Mononuclear cell (primary cell): Measurements from ENCODE around the gene DUOXA2. TPM values are rescaled to one million over a fixed set of nuclear protein-coding genes. Genes with fewer than 3 reads are reported as not detected.
"Not testable (repeated sequence)": the region's sequence is repeated elsewhere in the genome, so short reads cannot be mapped to it uniquely, and the experiment has no call there.

Experiments used
- H3K27me3 ChIP-seq: 2 replicates; pipeline ENCODE4 v1.6.0; 2011; ENCODE audit warnings: low read length, control low read depth; ENCODE audit not compliant: insufficient read depth
- H3K4me1 ChIP-seq: 2 replicates; pipeline ENCODE4 v1.5.1; 2011; ENCODE audit warnings: mild to moderate bottlenecking, low read length, control low read depth; ENCODE audit not compliant: insufficient read depth
- H3K4me3 ChIP-seq: 2 replicates; pipeline ENCODE4 v1.5.1; 2011; ENCODE audit warnings: mild to moderate bottlenecking, low read length, moderate library complexity
- H3K9me3 ChIP-seq: 2 replicates; pipeline ENCODE4 v1.5.1; 2011; ENCODE audit warnings: low read depth, mild to moderate bottlenecking, control low read depth, low read length
- total RNA-seq: library from RNA; depleted of rRNA; stranded (reverse); fragments of >200 nt; gene quantifications from one replicate; pipeline ENCODE4 v1.2.3, GENCODE V29; 2012

The DUOXA2 gene
- total RNA-seq, 1 donor = not detected

DNA sequence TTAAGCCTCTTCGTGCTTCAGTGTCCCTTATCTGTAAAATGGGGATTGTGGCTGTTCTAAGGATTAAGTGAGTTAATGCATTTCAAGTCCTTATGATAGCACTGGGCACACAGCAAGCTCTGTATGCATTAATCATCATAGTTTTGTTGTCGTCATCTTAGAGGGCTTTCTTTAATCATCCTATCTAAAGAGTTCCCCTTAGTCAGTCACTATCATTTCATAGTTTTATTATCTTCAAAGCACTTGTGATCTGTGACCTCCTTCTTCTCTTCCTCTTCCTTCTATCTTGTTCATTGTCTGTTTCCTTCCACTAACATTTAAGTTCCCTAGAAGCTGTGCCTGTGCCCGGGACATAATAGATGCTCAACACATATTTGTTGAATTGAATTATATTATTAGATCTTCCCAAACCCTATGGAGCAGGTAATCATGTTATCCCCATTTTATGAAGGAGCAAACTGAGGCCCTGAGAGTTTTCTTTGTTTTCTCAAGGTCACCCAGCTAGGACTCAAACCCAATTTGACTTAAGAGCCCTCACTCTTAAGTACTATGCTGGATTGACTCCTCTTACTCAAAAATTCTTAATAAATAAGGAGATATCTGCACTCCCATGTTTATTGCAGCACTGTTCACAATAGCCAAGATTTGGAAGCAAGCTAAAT lies 24.3 kb upstream of the DUOXA2 start:
- H3K27me3 ChIP-seq = peaks cover 7% of the 10 kb centered on the region
- H3K4me3 ChIP-seq = no peak overlapping the region
- H3K9me3 ChIP-seq = no peaks in the 10 kb centered on the region
- H3K4me1 ChIP-seq = no peaks in the 10 kb centered on the region

DNA sequence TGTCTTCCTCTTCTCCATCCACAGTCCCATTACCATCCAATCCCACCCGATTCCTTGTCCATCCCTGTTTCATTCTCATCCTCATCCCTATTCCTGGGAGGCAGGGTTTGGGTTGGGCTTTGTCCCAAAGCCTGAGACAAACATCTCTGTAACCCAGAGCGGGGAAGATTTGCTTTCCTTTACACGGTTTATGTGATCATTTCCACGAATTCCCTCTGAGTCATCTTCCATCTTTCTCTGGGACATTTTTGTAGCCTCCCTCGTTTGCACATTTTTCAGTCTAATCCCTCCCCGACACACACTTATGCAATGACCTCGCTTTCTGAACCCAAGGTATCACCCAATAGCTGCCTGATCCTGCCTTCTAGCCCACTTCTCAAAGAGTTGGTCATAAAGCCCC lies 23.0 kb upstream of the DUOXA2 start:
- no peaks in the 10 kb centered on the region for H3K4me1 ChIP-seq
- H3K9me3 ChIP-seq = no peaks in the 10 kb centered on the region
- H3K27me3 ChIP-seq = peaks cover 3% of the 10 kb centered on the region
- H3K4me3 ChIP-seq = no peak overlapping the region

DNA sequence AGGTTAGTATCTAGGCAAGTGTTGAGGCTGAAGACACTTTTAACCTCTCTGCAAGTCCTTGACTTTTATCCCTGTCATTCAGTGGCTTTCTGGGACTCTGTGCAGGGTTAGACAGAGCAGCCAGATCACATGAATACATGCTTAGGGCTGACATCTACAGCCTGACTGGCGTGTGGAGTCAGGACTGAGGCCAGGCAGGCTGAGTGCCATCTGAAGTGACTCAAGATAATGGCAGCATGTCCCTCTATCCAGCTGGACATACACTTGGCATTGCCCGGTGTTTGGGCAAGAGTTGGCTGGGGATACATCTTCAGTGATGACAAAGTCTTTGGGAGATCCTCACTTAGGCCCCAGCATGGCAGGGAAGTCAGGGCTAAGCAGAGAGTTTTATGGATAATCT lies 22.6 kb upstream of the DUOXA2 start:
- H3K9me3 ChIP-seq = no peaks in the 10 kb centered on the region
- H3K27me3 ChIP-seq = no peaks in the 10 kb centered on the region
- H3K4me3 ChIP-seq = no peak overlapping the region
- H3K4me1 ChIP-seq = no peaks in the 10 kb centered on the region

DNA sequence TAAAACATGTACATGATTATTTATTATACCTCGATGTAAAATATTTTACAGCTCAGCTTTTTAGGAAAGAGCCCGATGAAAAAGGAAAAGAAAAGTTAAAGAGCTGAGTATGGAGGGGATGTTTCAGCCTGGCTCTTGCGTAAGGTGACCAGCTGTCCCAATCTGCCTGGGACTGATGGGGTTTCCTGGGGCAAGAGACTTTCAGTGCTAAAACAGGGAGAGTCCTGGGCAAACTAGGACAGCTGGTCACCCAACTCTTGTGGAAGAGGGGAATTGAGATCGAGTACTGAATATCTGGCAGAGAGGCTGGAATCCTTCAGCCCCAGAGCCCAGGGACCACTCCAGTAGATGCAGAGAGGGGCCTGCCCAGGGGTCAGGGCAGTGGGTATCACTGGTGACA lies 21.1 kb upstream of the DUOXA2 start:
- H3K9me3 ChIP-seq = no peaks in the 10 kb centered on the region
- no peaks in the 10 kb centered on the region for H3K4me1 ChIP-seq
- no peaks in the 10 kb centered on the region for H3K27me3 ChIP-seq
- no peak overlapping the region for H3K4me3 ChIP-seq

DNA sequence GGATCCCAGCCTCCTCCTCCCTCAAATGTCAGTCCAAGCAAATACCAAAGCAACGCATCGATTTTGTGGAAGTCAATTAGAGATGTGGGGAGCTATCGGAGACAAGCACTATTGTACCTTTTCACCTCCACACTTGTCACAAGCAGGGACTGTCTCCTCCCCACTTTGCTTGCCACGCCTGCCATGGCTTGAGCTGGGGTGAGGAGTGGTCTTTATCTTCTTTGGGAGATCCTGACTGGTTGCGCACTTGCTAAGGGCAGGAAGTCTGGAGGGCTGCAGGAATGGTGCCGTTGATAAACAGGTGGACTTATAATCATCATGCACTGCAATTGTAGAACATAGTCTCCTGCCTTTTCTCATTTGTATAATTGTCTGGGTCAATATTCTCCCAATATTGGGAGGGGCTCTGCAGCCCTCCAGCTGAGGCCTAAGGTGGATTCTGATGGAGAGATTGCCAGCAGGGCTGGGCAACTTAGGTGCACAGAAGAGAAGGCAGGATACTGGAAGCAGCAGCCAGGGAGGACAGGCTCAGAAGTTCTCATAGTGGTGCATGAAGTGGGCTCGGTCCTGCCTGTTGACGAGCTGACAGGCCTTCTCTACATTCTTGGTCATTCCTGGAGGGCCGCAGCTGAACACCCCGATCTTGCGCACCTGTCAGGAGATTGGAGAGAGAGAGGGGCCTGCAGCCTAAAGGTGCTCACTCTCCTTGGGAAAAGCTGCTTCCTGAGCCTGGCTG lies 20.3 kb upstream of the DUOXA2 start:
- Histone ChIP-seq H3K9me3 (no peaks in the 10 kb centered on the region), H3K4me3 (no peak overlapping the region), H3K27me3 (no peaks in the 10 kb centered on the region), H3K4me1 (no peaks in the 10 kb centered on the region)

DNA sequence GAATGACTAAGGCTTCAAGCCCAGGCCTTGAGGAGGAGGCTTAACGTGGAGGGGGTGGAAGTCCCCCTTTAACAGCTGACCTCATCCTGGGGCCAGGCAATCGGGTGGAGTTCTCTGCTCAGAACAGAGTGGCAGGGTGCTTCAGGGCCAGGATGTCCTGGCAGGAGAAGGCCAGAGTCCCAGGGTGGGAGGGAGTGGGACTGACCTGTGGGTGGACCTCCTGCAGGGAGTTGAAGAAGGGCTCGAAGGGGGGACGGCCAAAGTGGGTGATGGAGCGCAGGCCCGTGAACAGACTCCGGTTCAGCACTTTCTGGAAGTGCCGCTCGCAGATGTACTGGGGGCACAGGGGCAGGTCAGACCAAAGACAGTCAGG lies 19.8 kb upstream of the DUOXA2 start:
- Histone ChIP-seq H3K27me3 (no peaks in the 10 kb centered on the region), H3K4me1 (no peaks in the 10 kb centered on the region), H3K4me3 (no peak overlapping the region), H3K9me3 (no peaks in the 10 kb centered on the region)

DNA sequence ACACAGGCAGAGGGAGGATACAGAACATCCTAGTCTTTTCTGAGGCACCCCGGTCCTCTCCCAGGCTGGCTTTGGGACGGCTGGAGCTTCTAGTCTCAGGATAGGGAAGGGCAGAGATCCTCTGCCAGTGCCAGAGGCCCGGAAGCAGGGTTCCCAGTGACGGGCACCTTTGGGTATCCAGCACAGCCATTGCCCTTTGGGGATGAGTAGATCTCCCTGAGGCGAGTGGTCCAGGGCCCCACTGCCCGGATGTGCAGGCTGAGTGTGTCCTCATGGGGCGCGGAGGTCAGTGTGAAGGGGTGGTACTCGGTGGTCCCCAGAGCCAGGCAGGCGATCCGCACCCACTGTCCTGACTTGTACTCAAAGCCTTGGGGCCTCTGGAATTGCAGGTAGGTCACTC lies 18.5 kb upstream of the DUOXA2 start:
- H3K4me3 ChIP-seq = no peak overlapping the region
- no peaks in the 10 kb centered on the region for H3K9me3 ChIP-seq
- no peaks in the 10 kb centered on the region for H3K27me3 ChIP-seq
- no peaks in the 10 kb centered on the region for H3K4me1 ChIP-seq

DNA sequence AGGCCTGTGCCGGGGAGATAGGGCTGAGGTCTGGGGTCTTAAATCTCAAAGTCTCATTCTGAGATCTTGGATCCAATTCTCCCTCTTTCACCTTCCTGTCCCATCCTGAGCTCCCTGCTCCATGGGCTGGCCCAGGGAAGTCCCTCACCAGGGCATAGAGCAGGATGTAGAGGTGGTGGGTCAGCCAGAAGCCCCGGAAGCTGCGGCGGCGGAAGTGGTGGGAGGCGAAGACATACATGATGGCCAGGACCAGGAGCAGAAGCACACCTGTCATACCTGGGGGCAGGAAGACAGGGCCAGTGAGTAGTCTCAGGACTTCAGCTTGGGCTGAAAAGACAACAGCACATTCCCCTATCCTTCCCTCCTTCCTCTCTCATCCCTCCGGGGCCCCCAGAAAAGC lies 16.7 kb upstream of the DUOXA2 start:
- H3K4me3 ChIP-seq = no peak overlapping the region
- no peaks in the 10 kb centered on the region for H3K4me1 ChIP-seq
- H3K27me3 ChIP-seq = no peaks in the 10 kb centered on the region
- no peaks in the 10 kb centered on the region for H3K9me3 ChIP-seq

DNA sequence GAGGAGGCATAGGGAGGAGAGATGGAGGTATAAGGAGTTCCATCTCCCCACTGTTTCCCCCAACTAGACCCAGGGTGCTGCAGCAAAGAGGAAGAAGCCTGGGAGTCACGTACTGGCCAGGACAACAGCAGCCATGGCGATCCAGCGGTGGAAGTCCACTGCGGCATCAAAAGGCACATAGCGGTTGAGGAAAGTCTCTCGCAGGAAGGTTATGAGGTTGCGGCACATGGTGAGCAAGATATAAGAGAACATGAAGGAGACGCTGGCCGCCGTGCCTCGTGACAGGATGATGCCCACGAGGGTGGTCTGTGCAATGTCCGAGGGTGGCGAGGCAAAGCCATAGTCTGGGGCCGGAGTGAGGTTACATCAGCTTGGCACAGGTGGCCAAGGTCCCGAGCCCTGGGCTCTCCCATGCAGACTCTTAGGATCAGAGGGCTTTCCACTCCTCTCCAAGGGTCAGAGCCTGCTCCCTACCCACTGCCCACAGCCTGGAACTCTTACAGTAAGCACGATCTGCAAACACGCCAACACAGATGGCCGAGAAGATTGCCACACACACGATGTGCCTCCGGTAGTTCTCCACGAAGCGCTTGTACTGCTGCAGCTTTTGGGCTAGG lies 14.5 kb upstream of the DUOXA2 start:
- no peaks in the 10 kb centered on the region for H3K9me3 ChIP-seq
- no peak overlapping the region for H3K4me3 ChIP-seq
- no peaks in the 10 kb centered on the region for H3K4me1 ChIP-seq
- H3K27me3 ChIP-seq = no peaks in the 10 kb centered on the region

DNA sequence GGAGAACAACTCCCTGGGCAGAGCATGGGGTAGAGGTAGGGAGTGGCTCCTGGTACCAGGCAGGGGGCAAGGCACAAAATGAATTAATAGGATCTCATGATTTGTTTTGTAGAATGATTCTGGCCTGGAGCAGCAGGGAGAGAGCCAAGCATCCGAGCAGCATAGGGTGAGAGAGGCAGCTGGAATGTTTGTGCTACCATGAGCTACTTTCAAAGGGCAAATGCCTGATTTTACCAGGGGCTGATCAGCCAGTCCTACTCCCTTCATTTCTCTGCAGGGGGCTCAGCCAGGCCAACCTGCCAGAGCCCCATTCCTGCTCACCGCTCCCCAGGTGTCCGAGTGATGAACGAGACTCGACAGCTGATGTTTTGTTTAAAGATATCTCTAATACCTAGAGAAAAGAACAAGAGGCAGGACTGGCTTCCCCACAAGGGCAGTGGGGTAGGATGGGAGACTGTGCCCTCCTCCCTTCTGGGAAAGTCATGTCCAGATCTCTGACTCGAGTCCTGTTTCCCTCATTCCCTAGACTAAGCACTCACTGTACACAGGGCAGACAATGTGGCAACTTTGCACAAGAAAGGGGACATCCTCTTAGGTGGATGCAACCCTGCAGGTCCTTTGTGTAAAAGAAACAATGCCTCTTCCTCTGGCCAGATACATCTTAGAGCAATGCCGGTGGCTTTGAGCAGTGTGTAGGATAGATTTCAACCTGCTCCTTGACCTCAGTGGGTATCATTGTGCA lies 13.1 kb upstream of the DUOXA2 start:
- Histone ChIP-seq H3K4me1 (no peaks in the 10 kb centered on the region), H3K27me3 (no peaks in the 10 kb centered on the region), H3K9me3 (no peaks in the 10 kb centered on the region), H3K4me3 (no peak overlapping the region)

DNA sequence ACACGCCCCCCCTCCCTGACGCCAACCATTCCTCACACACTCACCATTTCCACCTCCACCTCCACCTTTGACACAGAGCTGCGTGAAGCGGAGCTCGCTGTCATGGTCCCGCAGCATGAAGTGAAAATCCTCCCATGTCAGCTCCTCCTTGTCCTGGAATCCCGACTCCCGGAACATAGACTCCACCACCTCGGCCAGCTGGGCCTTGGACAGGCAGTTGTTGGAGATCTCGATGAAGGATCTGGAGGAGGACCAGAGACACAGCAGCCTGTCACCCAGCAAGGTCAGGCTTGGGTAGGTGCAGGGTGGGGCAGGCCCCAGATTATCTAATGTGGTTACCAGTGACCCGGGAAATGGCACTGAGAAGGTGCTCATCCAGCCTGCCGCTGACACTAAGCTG lies 12.4 kb upstream of the DUOXA2 start:
- H3K4me1 ChIP-seq = no peaks in the 10 kb centered on the region
- H3K9me3 ChIP-seq = no peaks in the 10 kb centered on the region
- no peak overlapping the region for H3K4me3 ChIP-seq
- no peaks in the 10 kb centered on the region for H3K27me3 ChIP-seq

DNA sequence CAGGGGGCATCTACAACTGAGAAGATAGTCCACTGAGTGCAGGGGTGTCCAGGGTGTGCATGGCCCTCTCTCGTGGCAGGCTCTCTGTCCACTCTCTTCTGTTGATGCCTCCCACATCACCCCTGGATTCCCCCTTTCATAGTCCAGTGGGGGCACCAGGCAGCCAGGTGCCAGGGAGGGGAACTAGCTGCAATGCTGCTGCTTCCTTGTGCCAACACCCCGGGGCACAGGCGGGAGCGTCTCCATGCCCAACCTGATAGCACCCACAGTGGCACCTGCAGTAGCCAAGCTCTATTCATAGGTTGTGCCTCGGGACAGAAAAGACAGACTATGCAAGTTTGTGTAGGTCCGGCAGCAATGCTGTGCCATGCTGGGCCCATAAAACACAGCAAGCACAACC lies 11.9 kb upstream of the DUOXA2 start:
- no peaks in the 10 kb centered on the region for H3K27me3 ChIP-seq
- no peak overlapping the region for H3K4me3 ChIP-seq
- no peaks in the 10 kb centered on the region for H3K9me3 ChIP-seq
- no peaks in the 10 kb centered on the region for H3K4me1 ChIP-seq

DNA sequence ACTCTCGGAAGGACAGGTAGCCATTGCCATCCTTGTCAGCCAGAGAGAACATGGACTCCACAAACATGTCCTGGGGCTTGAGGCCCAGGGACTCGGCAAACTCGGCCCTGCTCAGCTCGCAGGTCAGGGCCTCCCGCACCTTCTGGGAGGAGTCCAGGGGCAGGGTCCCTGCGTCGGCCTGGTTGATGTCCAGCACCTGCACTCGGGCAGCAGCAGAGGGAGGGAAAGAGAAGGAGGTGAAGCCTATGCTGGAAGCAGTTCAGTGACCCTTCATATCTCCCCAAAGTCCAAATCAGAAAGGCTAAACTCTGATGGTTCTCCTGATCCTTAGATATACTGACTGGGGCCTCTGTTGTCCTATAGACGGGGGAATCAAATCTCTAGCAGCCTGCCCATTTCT lies 10.0 kb upstream of the DUOXA2 start:
- H3K27me3 ChIP-seq, H3K4me3 ChIP-seq: not testable (repeated sequence)

DNA sequence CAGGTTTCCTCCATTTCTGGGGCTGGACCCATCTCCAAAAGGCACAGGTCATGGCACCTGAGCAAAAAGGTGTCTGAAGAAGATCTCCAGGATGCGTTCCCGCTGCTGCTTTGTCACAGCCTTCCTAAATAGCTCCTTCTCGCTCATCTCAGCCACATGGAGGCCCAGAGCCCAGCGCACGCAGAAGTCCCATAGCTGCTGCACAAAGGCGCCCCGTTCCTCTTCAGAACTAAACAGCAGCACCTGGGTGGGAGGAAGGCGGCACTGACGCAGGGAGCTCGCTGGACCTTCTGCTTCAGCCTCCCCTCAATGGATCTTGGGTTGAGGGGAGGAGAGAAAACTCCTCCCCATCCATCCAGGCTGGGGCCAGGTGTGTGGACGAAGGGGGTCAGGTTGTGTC lies 8.5 kb upstream of the DUOXA2 start:
- Histone ChIP-seq H3K4me3 (no peak overlapping the region), H3K9me3 (no peaks in the 10 kb centered on the region), H3K27me3 (peaks cover 18% of the 10 kb centered on the region), H3K4me1 (no peaks in the 10 kb centered on the region)

More for the DNA sequence above, 10.0 kb upstream of the DUOXA2 start:
- not testable (repeated sequence) for H3K4me1 ChIP-seq, H3K9me3 ChIP-seq

DNA sequence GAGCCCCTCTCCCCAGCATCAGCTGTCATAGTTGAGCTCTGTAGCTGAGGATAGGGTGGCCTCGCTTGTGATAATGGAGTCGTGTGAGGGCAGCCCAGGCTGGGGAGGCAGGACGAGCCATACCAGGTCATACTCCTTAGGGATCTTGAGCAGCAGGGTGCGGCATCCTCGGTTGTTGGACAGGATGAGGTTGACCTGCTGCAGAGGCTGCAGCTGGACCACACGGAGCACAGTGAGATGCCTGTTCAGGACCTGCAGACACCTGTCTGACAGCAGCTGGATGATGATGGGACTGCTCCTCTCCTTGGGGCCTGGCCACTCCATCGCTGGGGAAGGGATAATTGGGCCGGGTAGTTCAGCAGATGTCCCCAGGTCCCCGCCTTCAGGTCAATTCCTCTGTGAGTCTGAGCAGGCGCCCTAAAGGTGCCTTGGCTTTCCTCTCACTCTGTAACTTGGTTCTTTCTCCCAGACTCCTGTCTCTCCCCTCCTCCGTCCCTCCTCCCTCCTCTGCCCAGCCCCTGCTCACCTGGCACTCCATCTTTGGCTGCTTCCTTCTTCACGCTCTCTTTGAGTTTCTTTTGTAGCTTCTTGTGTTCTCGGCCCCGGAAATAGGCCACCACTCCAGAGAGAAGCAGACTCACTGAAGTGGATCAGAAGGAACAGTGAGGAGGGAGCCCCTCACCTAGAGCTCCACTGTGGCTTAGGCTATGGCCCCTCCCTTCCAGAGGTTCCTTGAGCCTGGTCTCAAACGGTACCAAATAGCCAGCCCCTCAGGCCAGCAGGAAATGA lies 7.9 kb upstream of the DUOXA2 start:
- Histone ChIP-seq H3K9me3 (no peaks in the 10 kb centered on the region), H3K4me1 (no peaks in the 10 kb centered on the region), H3K4me3 (no peak overlapping the region), H3K27me3 (peaks cover 19% of the 10 kb centered on the region)
